KOPT-K1 (cell line): Measurements from ENCODE around the gene EHBP1.
A peak's percentile ranks its signal among the peaks of the same experiment; 100 is the strongest.

Experiments used
- H3K27ac ChIP-seq: fragments of 200-600 bp; sonication (generic); 2 replicates; pipeline ENCODE4 v1.5.1; 2016; ENCODE audit warnings: antibody characterized with exemption, mild to moderate bottlenecking, low read depth, low read length; ENCODE audit not compliant: poor library complexity, severe bottlenecking
- H3K36me3 ChIP-seq: fragments of 200-600 bp; sonication (generic); 2 replicates; pipeline ENCODE4 v1.5.1; 2017; ENCODE audit warnings: antibody characterized with exemption, mild to moderate bottlenecking, low read length, moderate library complexity; ENCODE audit not compliant: insufficient read depth
- H3K9me3 ChIP-seq: fragments of 200-600 bp; sonication (generic); 2 replicates; pipeline ENCODE4 v1.5.1; 2017; ENCODE audit warnings: antibody characterized with exemption, low read length, mild to moderate bottlenecking; ENCODE audit not compliant: insufficient read depth, poor library complexity, severe bottlenecking

The EHBP1 gene

GRCh38 chr2:63046961-63047320 lies 341.4 kb downstream of the EHBP1 start:
- no peak overlapping the region for H3K27ac ChIP-seq
- H3K9me3 ChIP-seq = no peaks in the 10 kb centered on the region
- H3K36me3 ChIP-seq = no peaks in the 10 kb centered on the region

DNA sequence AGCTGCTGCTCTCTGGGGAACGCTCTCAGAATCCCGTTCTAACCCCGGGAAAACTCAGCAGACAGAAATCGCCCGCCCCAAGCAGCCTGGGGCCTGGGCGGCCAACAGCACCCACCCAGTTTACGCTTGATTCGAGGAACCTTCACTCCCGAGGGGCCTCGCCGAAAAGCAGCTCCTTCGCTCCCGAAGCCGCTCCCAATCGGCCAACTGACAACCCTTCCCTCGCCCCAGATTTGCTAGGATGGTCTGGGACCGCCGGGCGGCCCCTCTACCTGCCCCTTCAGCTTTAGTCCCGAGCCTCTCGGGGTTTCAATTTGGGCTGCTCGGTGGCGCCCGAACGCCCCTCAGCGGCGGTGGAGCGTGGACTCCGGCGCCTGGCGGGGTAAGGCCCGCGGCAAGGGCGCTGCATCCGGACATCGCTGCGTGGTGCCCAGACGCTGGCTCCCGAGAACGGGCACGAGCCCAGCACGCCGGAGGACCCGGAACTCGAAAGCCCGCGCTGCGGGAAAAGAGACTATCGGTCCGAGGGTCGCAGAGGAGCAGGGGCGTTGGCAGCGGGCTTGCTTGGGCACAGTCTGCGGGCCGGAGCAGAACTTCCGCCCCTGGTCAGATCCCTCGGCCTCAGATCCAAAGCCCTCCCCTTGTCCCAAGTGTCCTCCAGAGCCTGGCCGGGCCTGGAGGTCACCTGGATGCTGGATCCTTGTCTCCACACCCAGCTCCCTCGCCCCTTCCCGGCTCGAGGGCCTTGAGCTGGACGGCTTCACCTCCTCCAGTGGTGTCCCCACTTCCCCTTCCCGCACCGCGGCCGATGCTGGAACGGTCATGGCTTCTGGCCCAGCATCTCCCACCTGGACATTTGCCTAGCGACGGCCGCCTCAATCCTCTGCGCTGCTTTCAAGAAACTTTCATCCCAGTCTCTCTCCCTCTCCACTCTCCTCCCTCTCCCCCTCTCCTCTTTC lies 342.1 kb downstream of the EHBP1 start:
- H3K36me3 ChIP-seq = no peaks in the 10 kb centered on the region
- H3K9me3 ChIP-seq = no peaks in the 10 kb centered on the region
- H3K27ac ChIP-seq = no peak overlapping the region

GRCh38 chr2:63048367-63049171 lies 343.1 kb downstream of the EHBP1 start:
- H3K36me3 ChIP-seq = no peaks in the 10 kb centered on the region; the same call in 1 of the 2 replicates
- no peaks in the 10 kb centered on the region for H3K9me3 ChIP-seq
- no peak overlapping the region for H3K27ac ChIP-seq

GRCh38 chr2:63049211-63049969 lies 343.9 kb downstream of the EHBP1 start:
- Histone ChIP-seq H3K27ac (peak overlapping the region; percentile 63), H3K36me3 (peaks cover 3% of the 10 kb centered on the region; the same call in 1 of the 2 replicates), H3K9me3 (no peaks in the 10 kb centered on the region)

DNA sequence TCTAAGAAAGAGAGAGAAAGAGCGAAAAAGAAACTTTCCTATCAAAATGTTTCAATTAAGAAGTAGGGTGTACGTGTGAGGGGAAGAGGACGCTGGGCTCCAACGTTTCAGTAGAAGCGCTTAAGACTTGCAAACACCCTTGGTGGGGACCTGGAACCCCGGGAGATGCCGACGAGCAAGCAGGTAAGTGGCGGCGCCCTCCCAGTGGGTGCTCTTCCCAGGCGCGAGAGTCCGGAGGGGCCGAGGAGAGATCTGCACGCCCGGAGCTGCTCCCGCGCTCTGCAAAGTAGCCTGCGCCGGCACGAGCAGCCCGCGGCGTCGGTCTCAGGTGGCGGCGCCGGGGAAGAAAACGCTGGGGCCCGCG lies 344.4 kb downstream of the EHBP1 start:
- Histone ChIP-seq H3K36me3 (peaks cover 8% of the 10 kb centered on the region; the same call in 1 of the 2 replicates), H3K9me3 (peaks cover 5% of the 10 kb centered on the region), H3K27ac (peak overlapping the region; percentile 63)

GRCh38 chr2:63050334-63051041 lies 345.0 kb downstream of the EHBP1 start, which contains the start of gene OTX1:
TSS of gene OTX1 (plus strand) at chr2:63050830. CDS start at chr2:63052991, 2,161 bp downstream.
- Histone ChIP-seq H3K9me3 (peaks cover 7% of the 10 kb centered on the region), H3K36me3 (peaks cover 14% of the 10 kb centered on the region; the same call in 1 of the 2 replicates), H3K27ac (peak within 1 kb of the TSS; percentile 63)

- Histone ChIP-seq H3K36me3 (peaks cover 21% of the 10 kb centered on the region; the same call in 1 of the 2 replicates), H3K27ac (peak overlapping the region; percentile 58), H3K9me3 (peaks cover 14% of the 10 kb centered on the region)
Measured at GRCh38 chr2:63051042-63051794, 345.7 kb downstream of the EHBP1 start.

DNA sequence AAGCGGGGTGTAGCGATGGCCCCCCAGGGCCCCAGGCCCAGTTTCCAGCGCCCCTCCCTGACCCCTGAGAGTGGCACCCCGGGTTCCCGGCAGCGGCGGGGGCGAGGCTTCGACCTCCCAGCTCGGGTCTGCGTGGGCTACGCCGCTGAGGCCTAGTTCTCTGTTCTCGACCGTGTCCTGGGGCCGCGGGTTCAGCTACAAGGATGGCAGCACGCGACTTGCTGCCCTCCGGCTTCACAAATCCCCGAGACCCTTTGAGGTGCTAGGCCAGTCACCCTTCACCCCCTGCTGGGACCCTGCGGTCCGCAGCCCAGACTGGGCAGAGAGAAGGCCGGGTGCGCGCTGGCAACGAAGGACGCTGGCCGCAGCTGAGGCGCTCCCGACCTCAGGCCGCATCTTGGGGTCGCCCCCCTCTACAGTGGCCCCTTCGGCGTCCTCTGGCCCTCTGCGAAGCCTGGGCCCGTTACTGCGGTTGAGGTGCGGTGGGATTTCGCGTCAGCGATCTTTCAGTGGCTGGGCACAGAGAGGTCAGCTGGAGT lies 346.4 kb downstream of the EHBP1 start:
- H3K9me3 ChIP-seq = peaks cover 19% of the 10 kb centered on the region
- H3K36me3 ChIP-seq = peaks cover 27% of the 10 kb centered on the region; the same call in 1 of the 2 replicates

GRCh38 chr2:63052411-63053080 lies 347.0 kb downstream of the EHBP1 start:
- Histone ChIP-seq H3K27ac (no peak overlapping the region), H3K36me3 (peaks cover 27% of the 10 kb centered on the region; the same call in 1 of the 2 replicates), H3K9me3 (peaks cover 23% of the 10 kb centered on the region)

More for the DNA sequence above, 346.4 kb downstream of the EHBP1 start:
- no peak overlapping the region for H3K27ac ChIP-seq

- Histone ChIP-seq H3K9me3 (peaks cover 24% of the 10 kb centered on the region), H3K36me3 (peaks cover 27% of the 10 kb centered on the region; the same call in 1 of the 2 replicates), H3K27ac (no peak overlapping the region)
Measured at GRCh38 chr2:63053081-63053888, 347.8 kb downstream of the EHBP1 start.

GRCh38 chr2:63053889-63054602 lies 348.5 kb downstream of the EHBP1 start:
- peaks cover 29% of the 10 kb centered on the region for H3K9me3 ChIP-seq
- no peak overlapping the region for H3K27ac ChIP-seq
- H3K36me3 ChIP-seq = peaks cover 27% of the 10 kb centered on the region; the same call in 1 of the 2 replicates

- Histone ChIP-seq H3K27ac (no peak overlapping the region), H3K36me3 (peaks cover 27% of the 10 kb centered on the region; the same call in 1 of the 2 replicates), H3K9me3 (peaks cover 29% of the 10 kb centered on the region)
Measured at GRCh38 chr2:63054841-63055225, 349.3 kb downstream of the EHBP1 start.
